Sigmoid colon (tissue), 4 donors: Measurements from ENCODE around the gene BANF2.

Experiments used
- POLR2A ChIP-seq, 2 donors: fragments of 450-650 bp; IDR thresholded peaks; one replicate each; pipeline ENCODE4 v1.6.1; 2016; ENCODE audit warnings: antibody characterized with exemption in 2 of 2, mild to moderate bottlenecking in 2 of 2, moderate library complexity in 2 of 2
- POLR2AphosphoS5 ChIP-seq, 4 donors: sonication (generic); formaldehyde crosslinking; IDR thresholded peaks; one replicate each; pipeline ENCODE4 v1.6.1; 2017; ENCODE audit warnings: antibody characterized with exemption in 4 of 4

- TF ChIP-seq POLR2A (IDR thresholded peaks at IDR 0.05), result no peak
- TF ChIP-seq POLR2AphosphoS5 (IDR thresholded peaks at IDR 0.05), result no peak
Measured at GRCh38 chr20:17714597-17714996, 14.8 kb downstream of the BANF2 start.
